Measurements from ENCODE around the gene ZNF579. TPM values are rescaled to one million over a fixed set of nuclear protein-coding genes. Genes with fewer than 3 reads are reported as not detected.

ZNF579 gene
- total RNA-seq, 4 donors from 2014 or later = 4.2 to 11.1 (median 8.1) TPM

GRCh38 chr19:55592391-55593090 lies 11.9 kb upstream of the ZNF579 start:
- 91% methylated on average over 17 of the region's 73 CpGs for WGBS
- Histone ChIP-seq H3K27me3 (peaks cover 0 to 4% (median 0%) of the 10 kb centered on the region in 4 donors), H3K36me3 (peaks cover 9 to 57% (median 47%) of the 10 kb centered on the region in 4 donors), H3K9me3 (no peaks in the 10 kb centered on the region), H3K4me1 (peaks cover 0 to 5% (median 3%) of the 10 kb centered on the region in 4 donors), H3K4me3 (no peak overlapping the region), H3K27ac (replicated peaks in 1 of 4) (no peak overlapping the region)
- TF ChIP-seq POLR2AphosphoS5 (IDR thresholded peaks at IDR 0.05) (no peak), POLR2A (IDR thresholded peaks at IDR 0.05; ENCODE audit: low read depth) (no peak), CTCF (IDR thresholded peaks at IDR 0.05) (no peak)
- intact Hi-C loops (cut with DNase I) = no loop called here
- DNase-seq (ENCODE audit: extremely low spot score) = no peak

GRCh38 chr19:55591555-55591954 lies 10.9 kb upstream of the ZNF579 start:
- H3K4me3 ChIP-seq = no peak overlapping the region
- H3K27ac ChIP-seq (replicated peaks in 1 of 4) = no peak overlapping the region
- H3K4me1 ChIP-seq = peaks cover 6 to 15% (median 13%) of the 10 kb centered on the region in 4 donors
- TF ChIP-seq POLR2AphosphoS5 (IDR thresholded peaks at IDR 0.05) (no peak), CTCF (IDR thresholded peaks at IDR 0.05) (no peak), EP300 (IDR thresholded peaks at IDR 0.05) (no peak), POLR2A (IDR thresholded peaks at IDR 0.05; ENCODE audit: low read depth) (no peak)
- H3K27me3 ChIP-seq = peaks cover 0 to 4% (median 0%) of the 10 kb centered on the region in 4 donors
- no peak for DNase-seq (ENCODE audit: extremely low spot score)
- H3K36me3 ChIP-seq = peaks cover 6 to 47% (median 39%) of the 10 kb centered on the region in 4 donors
- intact Hi-C loops (cut with DNase I) = no loop called here
- H3K9me3 ChIP-seq = no peaks in the 10 kb centered on the region
- WGBS = 84% methylated on average over 10 of the region's 10 CpGs

GRCh38 chr19:55590617-55591016 lies 10.0 kb upstream of the ZNF579 start:
- Histone ChIP-seq H3K4me1 (peaks cover 15 to 24% (median 23%) of the 10 kb centered on the region in 4 donors), H3K4me3 (no peak overlapping the region), H3K27ac (replicated peaks in 1 of 4) (no peak overlapping the region), H3K9me3 (no peaks in the 10 kb centered on the region), H3K27me3 (peaks cover 0 to 10% (median 0%) of the 10 kb centered on the region in 4 donors), H3K36me3 (peaks cover 0 to 38% (median 29%) of the 10 kb centered on the region in 4 donors)
- DNase-seq (ENCODE audit: extremely low spot score) = no peak
- TF ChIP-seq EP300 (IDR thresholded peaks at IDR 0.05) = no peak
- no peak for TF ChIP-seq POLR2AphosphoS5 (IDR thresholded peaks at IDR 0.05)
- TF ChIP-seq CTCF (IDR thresholded peaks at IDR 0.05) = no peak
- TF ChIP-seq POLR2A (IDR thresholded peaks at IDR 0.05; ENCODE audit: low read depth) = no peak
- WGBS = 86% methylated on average over 8 of the region's 10 CpGs
- intact Hi-C loops (cut with DNase I) = no loop called here

DNA sequence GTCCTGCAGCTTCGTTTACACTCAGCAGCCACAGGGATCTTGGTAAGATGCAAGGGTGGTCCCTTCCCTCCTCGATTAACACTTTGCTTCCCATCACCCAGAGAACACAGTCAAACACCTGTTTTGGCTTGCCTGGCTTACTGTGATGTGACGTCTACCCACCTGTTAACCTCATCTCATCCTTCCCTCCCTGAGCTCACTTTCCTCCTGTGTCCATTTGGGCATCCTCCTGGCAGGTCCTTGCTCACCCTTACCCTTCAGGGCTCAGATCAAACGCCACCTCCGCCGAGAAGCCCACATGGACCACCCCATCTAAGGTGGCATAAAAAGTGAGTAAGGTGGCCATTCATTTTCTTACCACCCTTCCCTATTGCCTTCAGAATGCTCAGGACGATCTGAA lies 9.5 kb upstream of the ZNF579 start:
- H3K9me3 ChIP-seq = no peaks in the 10 kb centered on the region
- no peak overlapping the region for H3K27ac ChIP-seq (replicated peaks in 1 of 4)
- intact Hi-C loops (cut with DNase I) = no loop called here
- H3K4me3 ChIP-seq = no peak overlapping the region
- TF ChIP-seq CTCF (IDR thresholded peaks at IDR 0.05) = no peak
- no peak for TF ChIP-seq POLR2A (IDR thresholded peaks at IDR 0.05; ENCODE audit: low read depth)
- TF ChIP-seq POLR2AphosphoS5 (IDR thresholded peaks at IDR 0.05) = no peak
- no peak for TF ChIP-seq EP300 (IDR thresholded peaks at IDR 0.05)
- WGBS = 60% methylated on average over 7 of the region's 7 CpGs
- peaks cover 0 to 33% (median 24%) of the 10 kb centered on the region in 4 donors for H3K36me3 ChIP-seq
- peaks cover 17 to 28% (median 26%) of the 10 kb centered on the region in 4 donors for H3K4me1 ChIP-seq
- no peak for DNase-seq (ENCODE audit: extremely low spot score)
- peaks cover 0 to 10% (median 0%) of the 10 kb centered on the region in 4 donors for H3K27me3 ChIP-seq
